Keratinocyte (primary cell): ENCODE measurements around the gene BICD1. TPM values are rescaled to one million over a fixed set of nuclear protein-coding genes. Genes with fewer than 3 reads are reported as not detected.

Experiments
- DNase-seq: peaks from one replicate; pipeline ENCODE4 v3.0.0-alpha.2; 2011; ENCODE audit warnings: low read depth, missing footprints, low spot score
- FAIRE-seq: peaks from 2 replicates; lab custom pipeline; 2011; peaks lifted over from hg19 to GRCh38; lab: Jason Lieb, UNC
- H2AFZ ChIP-seq: 2 replicates; pipeline ENCODE4 v1.6.0; 2012; ENCODE audit warnings: low read length, control low read depth, inconsistent platforms; ENCODE audit not compliant: control insufficient read depth
- H3K27ac ChIP-seq: 2 replicates; pipeline ENCODE4 v1.5.1; 2011; ENCODE audit warnings: low read length; ENCODE audit not compliant: control insufficient read depth, insufficient read depth
- H3K27me3 ChIP-seq: 3 replicates; pipeline ENCODE4 v1.6.0; 2011; ENCODE audit warnings: low read length; ENCODE audit not compliant: control insufficient read depth, insufficient read depth; ENCODE audit errors: extremely low read depth
- H3K36me3 ChIP-seq, 2 experiments: 2 replicates in 1 of 2; 3 replicates in 1 of 2; pipeline ENCODE4 v1.5.1; 2011; ENCODE audit warnings: low read length in 2 of 2, mild to moderate bottlenecking in 1 of 2; ENCODE audit not compliant: control insufficient read depth in 2 of 2, insufficient read depth in 2 of 2; ENCODE audit errors: extremely low read depth in 1 of 2
- H3K4me1 ChIP-seq: 3 replicates; pipeline ENCODE4 v1.5.1; 2011; ENCODE audit warnings: low read length; ENCODE audit not compliant: control insufficient read depth, insufficient read depth; ENCODE audit errors: extremely low read depth
- H3K4me2 ChIP-seq: 3 replicates; pipeline ENCODE4 v1.6.0; 2011; ENCODE audit warnings: low read depth, low read length; ENCODE audit not compliant: control insufficient read depth, insufficient read depth; ENCODE audit errors: extremely low read depth
- H3K4me3 ChIP-seq, 3 experiments: fragments of 200-600 bp in 1 of 3; sonication (generic) in 1 of 3; 2 replicates in 2 of 3; 3 replicates in 1 of 3; pipeline ENCODE4 v1.5.1; 2011 to 2016; ENCODE audit warnings: low read length in 3 of 3, mild to moderate bottlenecking in 3 of 3, control low read depth in 2 of 3, inconsistent platforms in 1 of 3, low read depth in 1 of 3, mixed read lengths in 1 of 3, mixed run types in 1 of 3, moderate library complexity in 1 of 3; ENCODE audit not compliant: control insufficient read depth in 2 of 3, insufficient read depth in 2 of 3; ENCODE audit errors: extremely low read depth in 1 of 3
- H3K79me2 ChIP-seq: 2 replicates; pipeline ENCODE4 v1.6.0; 2012; ENCODE audit warnings: low read length; ENCODE audit not compliant: control insufficient read depth, insufficient read depth
- H3K9ac ChIP-seq: 3 replicates; pipeline ENCODE4 v1.6.0; 2011; ENCODE audit warnings: low read length; ENCODE audit not compliant: control insufficient read depth, insufficient read depth; ENCODE audit errors: extremely low read depth
- H3K9me1 ChIP-seq: 3 replicates; pipeline ENCODE4 v1.6.0; 2011; ENCODE audit warnings: low read length; ENCODE audit not compliant: control insufficient read depth, insufficient read depth; ENCODE audit errors: extremely low read depth
- H3K9me3 ChIP-seq: 2 replicates; pipeline ENCODE4 v1.5.1; 2012; ENCODE audit warnings: low read depth, low read length; ENCODE audit not compliant: control insufficient read depth
- H4K20me1 ChIP-seq: 3 replicates; pipeline ENCODE4 v1.6.0; 2011; ENCODE audit warnings: low read length; ENCODE audit not compliant: control insufficient read depth, insufficient read depth; ENCODE audit errors: extremely low read depth
- EZH2 ChIP-seq: IDR thresholded peaks from one replicate; pipeline ENCODE4 v1.6.1; 2012; ENCODE audit warnings: inconsistent platforms, mild to moderate bottlenecking, low read length, moderate library complexity
- dilution Hi-C: fragments of 300-500 bp; cut with MboI; formaldehyde crosslinking; loops from one replicate; pipeline ENCODE4 v1.7.0; 2020; ENCODE audit warnings: low sequenced_read_pairs; ENCODE audit not compliant: extremely low pct_ligation_motif_present
- polyA plus RNA-seq, 5 experiments: library from polyadenylated mRNA; depleted of rRNA in 3 of 5; stranded (reverse) in 3 of 5; stranded (forward) in 1 of 5; unstranded in 1 of 5; fragments of >200 nt; gene quantifications; 1 replicate in 1 of 5; 2 replicates in 3 of 5; 3 replicates in 1 of 5; pipeline versions ENCODE4 v1.2.1 to v1.2.3, GENCODE V29; 2011 to 2012; ENCODE audit warnings: missing spikeins in 2 of 5, low read depth in 1 of 5, low replicate concordance in 1 of 5
- TF ChIP-seq, protein P1 (sequence below), 3 experiments: IDR thresholded peaks in 1 of 3; conservative IDR thresholded peaks in 1 of 3; optimal IDR thresholded peaks in 1 of 3; 2 replicates in 2 of 3; 3 replicates in 1 of 3; pipeline versions ENCODE3 to v1.5.1; 2011; ENCODE audit warnings: low read length in 3 of 3, mild to moderate bottlenecking in 3 of 3, moderate library complexity in 2 of 3, control low read depth in 1 of 3, inconsistent platforms in 1 of 3; ENCODE audit not compliant: insufficient read depth in 2 of 3; ENCODE audit errors: extremely low read depth in 1 of 3

BICD1 gene
- polyA plus RNA-seq, 1 donor (not counting 4 experiments of a cell fraction or from before 2014, with no cell fraction given): 10.2 TPM

DNA sequence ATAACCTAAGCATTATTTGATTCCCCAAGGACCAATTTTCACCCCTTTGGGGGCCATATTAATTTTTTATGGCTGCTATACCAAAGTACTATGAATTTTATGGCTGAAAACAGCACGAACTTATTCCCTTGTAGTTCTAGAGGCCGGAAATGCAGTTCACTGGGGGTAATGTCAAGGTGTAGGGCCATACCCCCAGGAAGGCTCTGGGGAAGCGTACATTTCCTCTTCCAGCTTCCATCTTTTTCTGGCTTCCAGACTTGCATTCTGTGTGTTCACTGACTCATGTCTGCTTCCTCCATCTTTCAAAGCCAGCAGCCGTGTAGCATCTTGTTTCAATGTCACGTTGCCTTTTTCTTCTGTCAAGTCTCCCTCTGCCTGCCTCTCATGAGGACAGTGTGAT lies 133.5 kb downstream of the BICD1 start:
- H3K9me3 ChIP-seq: no peaks in the 10 kb centered on the region
- H3K4me1 ChIP-seq: peaks cover 6% of the 10 kb centered on the region
- H3K9ac ChIP-seq: no peak overlapping the region
- no peaks in the 10 kb centered on the region for H4K20me1 ChIP-seq
- no peaks in the 10 kb centered on the region for H3K79me2 ChIP-seq
- H3K4me3 ChIP-seq: no peak overlapping the region
- no peaks in the 10 kb centered on the region for H3K27me3 ChIP-seq
- TF ChIP-seq EZH2: no peak
- TF ChIP-seq, protein P1, sequence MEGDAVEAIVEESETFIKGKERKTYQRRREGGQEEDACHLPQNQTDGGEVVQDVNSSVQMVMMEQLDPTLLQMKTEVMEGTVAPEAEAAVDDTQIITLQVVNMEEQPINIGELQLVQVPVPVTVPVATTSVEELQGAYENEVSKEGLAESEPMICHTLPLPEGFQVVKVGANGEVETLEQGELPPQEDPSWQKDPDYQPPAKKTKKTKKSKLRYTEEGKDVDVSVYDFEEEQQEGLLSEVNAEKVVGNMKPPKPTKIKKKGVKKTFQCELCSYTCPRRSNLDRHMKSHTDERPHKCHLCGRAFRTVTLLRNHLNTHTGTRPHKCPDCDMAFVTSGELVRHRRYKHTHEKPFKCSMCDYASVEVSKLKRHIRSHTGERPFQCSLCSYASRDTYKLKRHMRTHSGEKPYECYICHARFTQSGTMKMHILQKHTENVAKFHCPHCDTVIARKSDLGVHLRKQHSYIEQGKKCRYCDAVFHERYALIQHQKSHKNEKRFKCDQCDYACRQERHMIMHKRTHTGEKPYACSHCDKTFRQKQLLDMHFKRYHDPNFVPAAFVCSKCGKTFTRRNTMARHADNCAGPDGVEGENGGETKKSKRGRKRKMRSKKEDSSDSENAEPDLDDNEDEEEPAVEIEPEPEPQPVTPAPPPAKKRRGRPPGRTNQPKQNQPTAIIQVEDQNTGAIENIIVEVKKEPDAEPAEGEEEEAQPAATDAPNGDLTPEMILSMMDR (optimal IDR thresholded peaks at IDR 0.05 in 1 of 3, IDR thresholded peaks at IDR 0.05 in 1 of 3, conservative IDR thresholded peaks at IDR 0.05 in 1 of 3; ENCODE audit: extremely low read depth in 1 of 3, insufficient read depth in 2 of 3, low read length in 3 of 3): no peak
- H3K9me1 ChIP-seq: no peaks in the 10 kb centered on the region
- DNase-seq (no peak), FAIRE-seq (no peak)
- H2AFZ ChIP-seq: no peak overlapping the region
- H3K27ac ChIP-seq: no peak overlapping the region
- dilution Hi-C loops: no loop called here
- H3K4me2 ChIP-seq: no peak overlapping the region
- H3K36me3 ChIP-seq: no peaks in the 10 kb centered on the region

DNA sequence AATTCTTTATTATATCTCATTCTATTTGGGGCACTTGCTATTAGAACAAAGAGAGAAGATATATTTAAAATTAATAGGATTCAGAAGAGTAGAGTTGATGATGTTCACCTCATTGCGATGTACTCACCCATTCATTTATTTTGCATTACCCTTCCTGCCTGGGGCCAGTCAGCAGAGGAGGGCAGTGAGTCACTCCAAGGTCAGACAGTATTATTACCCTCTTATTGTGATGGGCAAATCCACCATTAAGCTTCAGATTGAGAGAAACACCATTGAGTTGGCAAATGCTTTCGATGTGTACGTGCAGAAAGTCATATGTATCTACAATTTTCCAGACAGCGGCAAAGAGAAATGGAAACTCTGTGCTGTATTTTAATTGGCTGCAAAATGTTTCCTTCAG lies 134.2 kb downstream of the BICD1 start:
- Histone ChIP-seq H3K9me1 (no peaks in the 10 kb centered on the region), H2AFZ (no peak overlapping the region), H3K27me3 (no peaks in the 10 kb centered on the region), H3K4me3 (no peak overlapping the region), H3K4me1 (peaks cover 6% of the 10 kb centered on the region), H3K9me3 (no peaks in the 10 kb centered on the region), H3K79me2 (no peaks in the 10 kb centered on the region), H3K27ac (no peak overlapping the region), H3K9ac (no peak overlapping the region), H4K20me1 (no peaks in the 10 kb centered on the region), H3K36me3 (no peaks in the 10 kb centered on the region), H3K4me2 (no peak overlapping the region)
- DNase-seq (no peak), FAIRE-seq (peak; percentile 46)
- dilution Hi-C loops: no loop called here
- TF ChIP-seq EZH2: no peak

DNA sequence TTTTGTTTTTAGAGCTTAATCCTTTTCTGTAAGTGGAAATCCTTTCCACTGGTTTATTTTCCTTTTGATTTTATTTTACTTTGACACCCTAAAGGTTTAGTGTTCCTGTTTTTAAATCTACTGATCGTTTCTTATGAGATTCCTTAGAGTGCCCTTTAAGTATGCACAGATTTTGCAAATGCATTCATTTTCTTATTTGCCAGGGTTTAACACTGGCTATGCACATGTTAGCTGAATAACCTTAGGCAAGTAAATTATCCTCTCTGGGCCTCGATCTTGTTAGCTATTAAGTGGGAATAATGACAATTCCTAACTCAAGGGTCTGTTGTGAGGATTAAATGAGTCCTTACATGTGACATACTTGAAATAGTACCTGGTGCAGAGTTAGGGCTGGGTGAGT lies 136.0 kb downstream of the BICD1 start:
- no peak for TF ChIP-seq EZH2
- TF ChIP-seq, protein P1 (optimal IDR thresholded peaks at IDR 0.05 in 1 of 3, IDR thresholded peaks at IDR 0.05 in 1 of 3, conservative IDR thresholded peaks at IDR 0.05 in 1 of 3; ENCODE audit: extremely low read depth in 1 of 3, insufficient read depth in 2 of 3, low read length in 3 of 3): no peak
- dilution Hi-C loops: no loop called here
- no peaks in the 10 kb centered on the region for H3K36me3 ChIP-seq
- FAIRE-seq (no peak), DNase-seq (no peak)
- no peak overlapping the region for H3K4me3 ChIP-seq
- no peak overlapping the region for H3K4me2 ChIP-seq
- no peak overlapping the region for H2AFZ ChIP-seq
- H3K4me1 ChIP-seq: peaks cover 6% of the 10 kb centered on the region
- H3K9me3 ChIP-seq: no peaks in the 10 kb centered on the region
- H3K9ac ChIP-seq: no peak overlapping the region
- H3K27me3 ChIP-seq: no peaks in the 10 kb centered on the region
- H3K9me1 ChIP-seq: no peaks in the 10 kb centered on the region
- no peaks in the 10 kb centered on the region for H4K20me1 ChIP-seq
- H3K79me2 ChIP-seq: no peaks in the 10 kb centered on the region
- H3K27ac ChIP-seq: no peak overlapping the region
